Cardiac septum (tissue), 1 donor: Measurements from ENCODE around the gene HSF5. TPM values are rescaled to one million over a fixed set of nuclear protein-coding genes. Genes with fewer than 3 reads are reported as not detected.
"Not testable (repeated sequence)": the region's sequence is repeated elsewhere in the genome, so short reads cannot be mapped to it uniquely, and the experiment has no call there.

Experiments
- DNase-seq: peaks from one replicate; pipeline ENCODE4 v3.0.0-alpha.2; 2020; ENCODE audit warnings: low spot score
- intact Hi-C: fragments of 100-400 bp; cut with DNase I; formaldehyde crosslinking; loops from one replicate; pipeline ENCODE4 v1.14.0; 2022
- total RNA-seq: library from RNA; stranded (reverse); fragmentation: NEBNext Ultra II Directional; extraction: Animal tissue kit (Norgen Biotek cat#: 25700); gene quantifications from one replicate; pipeline ENCODE4 v1.2.1, GENCODE V29; 2021
- donor health status: DM: no; HTN: no; CAD: no.

The HSF5 gene
- total RNA-seq, 1 donor from 2014 or later, result not detected

GRCh38 chr17:58517928-58518609 is 29.9 kb upstream of the HSF5 start:
- DNase-seq, result peak; percentile 100
- intact Hi-C loops, result loop anchor here (1.0 to 10.0 kb wide), 5 partner anchors 69 to 1187 kb away; partner anchors contain the start of genes PTRH2, SUPT4H1 and VMP1

DNA sequence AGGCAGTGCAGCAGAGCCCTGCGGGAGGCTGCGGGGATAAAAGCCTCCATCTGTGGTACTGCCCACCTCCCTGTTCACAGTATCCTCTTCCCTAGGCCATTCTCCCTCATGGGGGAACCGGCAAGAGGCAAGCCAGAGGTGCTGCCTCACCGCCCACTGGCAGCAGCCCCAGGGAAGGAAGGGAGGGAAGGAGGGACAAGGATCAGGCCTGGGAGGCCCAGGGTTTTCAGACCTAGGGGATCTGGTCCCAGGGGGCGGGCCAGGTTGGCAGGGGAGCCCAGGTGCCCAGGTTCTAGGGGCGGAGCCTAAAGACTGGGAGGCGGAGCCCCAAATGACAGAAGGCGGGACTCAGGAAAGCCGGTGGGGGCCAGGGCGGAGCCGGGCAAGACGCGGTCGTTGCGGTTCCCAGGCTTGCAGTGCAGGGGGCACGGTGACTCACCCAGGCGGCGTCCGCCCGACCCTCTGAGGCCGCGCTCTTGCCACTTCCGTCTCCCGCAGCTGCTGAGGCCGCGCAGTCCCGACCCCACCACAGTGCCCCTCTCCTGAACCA is 29.2 kb upstream of the HSF5 start:
- intact Hi-C loops, result loop anchor here (5.0 to 10.0 kb wide), 3 partner anchors 70 to 1187 kb away; partner anchors contain the start of genes PTRH2, SUPT4H1 and VMP1
- DNase-seq, result no peak

DNA sequence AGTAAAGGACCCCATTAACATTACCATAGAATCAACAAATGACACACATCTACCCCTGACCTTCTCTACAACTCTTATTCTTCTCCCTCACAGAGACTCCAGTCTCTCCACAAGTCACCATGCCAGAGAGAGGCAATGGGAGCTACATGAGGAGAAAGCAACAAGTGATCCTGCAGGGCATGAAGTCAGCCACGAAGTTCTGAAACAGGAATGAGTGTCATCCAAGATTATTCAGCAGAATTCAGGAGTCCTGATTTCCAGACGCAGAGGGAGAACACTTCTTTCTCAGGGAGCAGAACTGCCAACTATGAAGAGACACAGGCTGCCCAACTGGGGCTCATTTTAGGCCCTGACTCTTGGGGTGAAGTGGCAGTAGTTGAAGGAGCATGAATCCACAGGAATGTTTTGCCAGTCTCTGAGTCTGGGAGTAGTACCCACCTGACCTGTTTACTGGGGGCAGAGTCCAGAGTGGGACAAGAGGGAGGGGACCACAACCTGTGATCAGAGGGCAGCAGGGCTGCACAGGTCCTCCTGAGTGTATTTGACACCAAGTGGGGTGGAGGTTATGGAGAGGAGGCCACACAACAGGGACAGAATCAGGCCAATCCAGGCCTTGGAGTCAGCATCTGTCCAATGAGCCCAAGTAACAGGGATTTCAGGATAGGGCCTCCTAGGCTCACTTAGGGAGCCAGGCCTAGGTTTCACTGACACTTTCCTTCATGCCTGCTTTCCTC is 28.6 kb upstream of the HSF5 start:
- DNase-seq, result no peak
- intact Hi-C loops, result loop anchor here (5.0 to 10.0 kb wide), 3 partner anchors 70 to 1188 kb away; partner anchors contain the start of genes PTRH2, SUPT4H1 and VMP1

GRCh38 chr17:58515286-58515685 is 27.1 kb upstream of the HSF5 start:
- DNase-seq, result no peak
- intact Hi-C loops, result loop anchor here (5.0 to 10.0 kb wide), 3 partner anchors 72 to 1190 kb away; partner anchors contain the start of genes PTRH2, SUPT4H1 and VMP1

DNA sequence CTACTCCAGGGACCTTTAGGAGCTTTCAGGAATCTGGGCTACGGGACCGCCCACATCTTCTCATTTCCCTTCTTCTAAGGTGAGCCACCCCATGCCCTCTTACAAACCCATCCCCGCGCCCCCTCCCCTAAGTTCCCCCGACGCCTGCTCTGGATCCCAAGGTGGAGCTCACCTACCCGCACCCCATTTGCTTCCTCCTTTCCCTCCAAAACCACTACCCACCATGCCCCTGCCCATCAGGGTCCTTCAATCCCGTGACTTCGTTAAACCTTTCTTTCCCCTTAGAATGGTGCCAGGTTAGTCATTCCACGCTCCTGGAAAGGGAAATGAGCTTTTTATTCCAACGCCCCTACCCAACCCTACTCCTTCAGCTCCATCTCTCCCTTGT is 26.6 kb upstream of the HSF5 start:
- DNase-seq, result no peak
- intact Hi-C loops, result loop anchor here (5.0 to 10.0 kb wide), 3 partner anchors 73 to 1190 kb away; partner anchors contain the start of genes PTRH2, SUPT4H1 and VMP1

- intact Hi-C loops, result loop anchor here (10.0 kb wide), 1 partner anchor 1191 kb away; the partner anchor contains the start of genes PTRH2 and VMP1
- DNase-seq, result peak; percentile 93
Measured at GRCh38 chr17:58513965-58514769, 26.0 kb upstream of the HSF5 start, which contains the start of gene MTMR4. MTMR4 (minus strand) TSS chr17:58514638; CDS start chr17:58514407, 231 bp downstream.

DNA sequence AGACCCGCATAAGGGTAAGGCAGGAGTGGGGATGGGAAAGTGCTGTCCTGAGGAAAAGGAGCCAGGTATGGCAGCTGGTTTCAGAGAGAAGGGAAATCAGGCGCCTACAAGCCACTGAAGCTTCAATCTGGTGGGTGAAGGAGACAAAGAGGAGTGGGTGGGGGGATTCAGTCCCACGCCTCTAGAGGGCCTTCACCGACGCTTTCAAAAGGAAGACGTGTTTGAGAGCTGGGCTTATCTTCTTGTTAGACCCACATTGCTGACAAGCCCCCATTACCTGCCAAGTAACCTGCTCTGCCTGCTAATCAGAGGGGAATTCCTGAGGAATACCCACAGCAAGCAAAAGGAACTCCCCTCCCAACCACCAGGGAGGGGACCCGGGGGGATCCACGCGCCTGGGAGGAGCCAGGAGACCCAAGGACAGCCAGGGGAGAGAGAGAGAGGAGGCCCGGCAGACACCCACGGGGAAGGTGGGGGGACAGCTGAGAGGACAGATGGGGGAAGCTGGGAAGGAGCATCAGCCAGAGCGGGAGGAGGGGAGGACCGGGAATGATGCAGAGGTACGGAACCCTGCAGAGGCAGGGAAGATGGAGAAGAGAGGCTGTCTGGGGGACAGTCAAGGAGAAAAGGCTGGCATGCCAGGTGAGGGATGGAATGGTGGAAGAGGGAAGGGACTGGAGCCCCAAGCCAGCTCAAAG is 25.2 kb upstream of the HSF5 start:
- no peak for DNase-seq
- intact Hi-C loops, result loop anchor here (10.0 kb wide), 1 partner anchor 1191 kb away; the partner anchor contains the start of genes PTRH2 and VMP1

DNA sequence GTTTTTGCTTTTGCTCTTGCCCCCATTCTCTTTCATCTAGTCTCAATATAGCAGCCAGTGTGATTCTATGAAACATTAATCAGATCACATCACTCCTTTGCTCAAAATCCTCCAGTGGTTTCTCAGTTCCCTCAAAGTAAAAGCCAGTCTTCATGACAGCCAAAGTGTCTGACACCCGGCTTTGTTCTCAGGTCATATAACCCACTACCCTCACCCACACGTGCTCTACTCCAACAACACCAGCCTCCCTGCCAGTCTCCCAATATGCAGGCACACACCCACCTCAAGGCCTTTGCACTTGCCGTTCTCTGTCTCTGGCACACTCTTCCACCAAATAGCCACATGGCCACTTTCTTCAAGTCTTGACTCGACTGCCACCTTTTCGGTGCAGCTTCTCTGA is 21.9 kb upstream of the HSF5 start:
- intact Hi-C loops, result loop anchor here (10.0 kb wide), 1 partner anchor 1195 kb away; the partner anchor contains the start of genes PTRH2 and VMP1
- DNase-seq, result no peak

GRCh38 chr17:58508341-58509067 is 20.3 kb upstream of the HSF5 start:
- no peak for DNase-seq
- intact Hi-C loops, result no loop called here

GRCh38 chr17:58507123-58507634 is 19.0 kb upstream of the HSF5 start:
- intact Hi-C loops, result no loop called here
- peak; percentile 87 for DNase-seq

DNA sequence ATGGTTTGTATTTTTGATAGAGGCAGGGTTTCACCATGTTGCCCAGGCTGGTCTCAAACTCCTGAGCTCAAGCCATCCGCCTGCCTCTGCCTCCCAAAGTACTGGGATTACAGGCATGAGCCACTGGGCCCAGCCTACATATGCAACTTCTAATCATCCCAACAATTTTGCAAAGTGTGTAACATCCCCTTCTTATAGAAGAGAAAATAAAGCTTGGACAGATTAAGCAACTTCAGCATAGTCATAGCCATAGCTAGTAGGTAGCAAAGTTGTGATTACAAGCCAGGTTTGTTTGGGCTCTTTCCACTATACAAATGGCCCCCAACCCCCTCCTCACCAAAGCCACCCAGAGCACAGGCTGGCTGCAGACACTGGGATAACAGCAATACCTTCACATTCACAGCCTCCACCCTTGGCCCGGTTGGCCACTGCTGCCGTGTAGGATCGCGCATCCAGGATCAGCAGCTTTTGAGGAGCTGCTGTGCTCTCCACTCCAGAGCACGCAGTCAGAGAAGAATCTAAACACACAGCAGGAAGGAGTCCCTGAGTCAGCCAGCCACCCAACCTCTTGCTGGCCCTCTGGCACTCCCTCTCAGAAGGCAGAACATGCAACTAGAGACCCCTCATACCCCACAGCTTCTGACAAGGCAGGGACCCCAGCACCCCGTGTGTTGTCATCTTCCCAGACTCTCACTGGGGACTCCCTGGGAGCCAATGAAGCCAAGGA is 18.3 kb upstream of the HSF5 start:
- intact Hi-C loops, result no loop called here

DNA sequence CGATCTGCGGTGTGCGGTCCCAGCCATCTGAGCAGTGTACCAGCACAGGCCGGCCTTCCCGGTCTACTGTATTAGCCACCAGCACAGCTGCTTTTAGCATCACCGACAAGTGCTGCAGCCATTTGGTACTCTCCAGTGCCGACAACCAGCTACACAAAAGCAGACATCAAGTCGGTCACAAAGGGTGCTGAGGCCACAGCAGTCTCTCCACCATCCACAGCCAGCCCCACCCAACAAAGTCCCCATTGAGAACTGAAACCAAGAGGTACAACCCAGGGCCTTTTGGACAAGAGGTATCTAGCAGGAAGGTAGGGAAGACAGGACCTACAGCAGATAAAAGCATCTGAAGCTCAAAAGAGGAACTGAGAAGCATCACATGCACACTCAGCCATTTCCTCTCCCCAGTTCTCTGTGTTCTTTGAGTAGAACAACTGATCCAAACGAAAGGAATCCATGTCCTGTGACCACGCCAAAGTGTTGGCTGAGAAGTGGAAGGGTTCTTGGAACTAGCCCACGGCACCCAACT is 16.7 kb upstream of the HSF5 start:
- no peak for DNase-seq

More for the DNA sequence above, 18.3 kb upstream of the HSF5 start:
- DNase-seq, result no peak

DNA sequence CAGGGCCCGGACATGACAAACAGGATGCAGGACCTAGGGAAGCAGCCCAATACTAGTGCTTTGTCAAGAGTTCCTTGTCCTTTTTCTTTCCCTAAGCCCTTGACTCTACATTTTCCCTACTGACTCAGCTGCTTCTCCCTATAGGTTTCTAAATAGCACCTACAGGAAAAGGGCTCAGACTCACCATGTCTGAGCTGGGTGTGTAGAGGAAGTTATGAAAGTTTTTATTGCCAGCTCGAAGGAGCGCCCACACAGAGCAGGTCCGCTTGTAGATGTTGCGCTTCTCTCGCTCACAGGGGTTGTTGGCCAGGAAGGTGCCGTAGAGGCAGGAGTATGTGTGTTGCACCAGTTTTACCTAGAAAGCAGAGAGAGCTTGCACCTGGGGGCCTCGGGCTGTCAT is 15.7 kb upstream of the HSF5 start:
- intact Hi-C loops, result no loop called here
- DNase-seq, result no peak

More for the DNA sequence above, 16.7 kb upstream of the HSF5 start:
- intact Hi-C loops, result no loop called here

DNA sequence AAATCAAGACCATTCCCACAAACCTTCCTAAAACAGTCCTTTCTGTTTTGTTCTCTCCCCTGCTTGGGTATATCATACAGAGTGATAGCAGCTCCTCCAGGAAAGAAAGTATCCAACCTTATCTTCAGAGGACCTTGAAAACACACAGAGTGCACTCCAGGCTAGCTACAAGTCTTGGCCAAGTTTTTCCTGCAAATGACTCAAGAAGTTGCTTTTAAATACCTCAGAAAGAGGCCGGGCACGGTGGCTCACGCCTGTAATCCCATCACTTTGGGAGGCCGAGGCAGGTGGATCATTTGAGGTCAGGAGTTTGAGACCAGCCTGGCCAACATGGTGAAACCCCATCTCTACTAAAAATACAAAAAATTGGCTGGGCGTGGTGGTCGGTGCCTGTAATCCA is 14.9 kb upstream of the HSF5 start:
- DNase-seq, intact Hi-C loops: not testable (repeated sequence)

DNA sequence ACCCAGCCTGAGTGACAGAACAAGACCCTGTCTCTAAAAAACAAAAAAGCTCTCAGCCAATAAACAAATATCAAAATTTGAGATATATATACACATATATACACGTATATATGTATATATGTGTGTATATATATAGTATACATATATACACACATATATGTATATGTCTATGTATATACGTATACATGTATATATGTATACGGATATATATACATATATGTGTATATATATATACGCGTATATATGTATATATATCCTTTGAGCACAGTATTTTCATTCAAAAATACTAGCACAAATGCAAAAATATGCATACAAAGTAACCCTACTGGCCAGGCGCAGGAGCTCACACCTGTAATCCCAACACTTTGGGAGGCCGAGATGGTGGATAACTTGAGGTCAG is 13.2 kb upstream of the HSF5 start:
- no peak for DNase-seq
- intact Hi-C loops, result no loop called here

DNA sequence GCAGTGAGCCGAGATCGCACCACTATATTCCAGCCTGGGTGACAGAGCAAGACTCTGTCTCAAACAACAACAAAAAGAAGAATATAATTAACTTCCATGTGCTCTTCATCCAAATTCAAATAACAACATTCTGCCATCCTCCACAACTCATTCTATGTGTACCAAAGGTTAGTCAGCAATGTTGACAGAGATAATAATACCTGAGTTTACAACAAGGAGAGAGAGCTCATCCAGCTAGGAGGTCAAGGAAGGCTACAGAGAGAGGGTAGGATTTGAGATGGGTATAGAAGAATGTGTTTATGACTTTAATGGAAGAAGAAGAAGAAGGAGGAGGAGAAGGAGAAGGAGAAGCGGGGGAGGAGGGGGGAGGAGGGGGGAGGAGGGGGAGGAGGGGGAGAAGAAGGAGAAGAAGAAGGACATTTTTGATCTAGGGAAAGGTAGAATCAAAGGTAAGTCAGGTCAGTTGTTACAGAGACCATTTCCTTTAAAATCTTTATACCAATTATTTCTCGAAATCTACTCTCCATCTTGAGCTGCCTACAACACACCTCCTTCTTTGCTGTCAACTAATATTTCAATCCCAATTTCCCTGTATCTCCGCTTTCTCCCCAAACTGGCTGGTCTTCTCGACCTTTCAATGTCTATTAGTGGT is 10.1 kb upstream of the HSF5 start:
- DNase-seq, result no peak
- intact Hi-C loops, result no loop called here
